Activated CD4-positive, alpha-beta T cell treated with anti-CD3 and anti-CD28 coated beads, Interleukin-2, amount 10 ng/mL, durations not matched to agents 7 days and 5 days (primary cell): ENCODE data around the gene SND1. TPM values are rescaled to one million over a fixed set of nuclear protein-coding genes. Genes with fewer than 3 reads are reported as not detected.

Experiments used
- CTCF ChIA-PET: fragments of 350-600 bp; sonication (Branson Sonifier 250); formaldehyde crosslinking; loops from one replicate; lab custom pipeline; 2021; ENCODE audit warnings: antibody characterized with exemption; lab: Charles Lee
- POLR2A ChIA-PET: fragments of 350-600 bp; sonication (Branson Sonifier 250); formaldehyde crosslinking; loops from one replicate; lab custom pipeline; 2021; ENCODE audit warnings: antibody characterized with exemption; lab: Charles Lee
- DNase-seq: peaks from one replicate; pipeline ENCODE4 v3.0.0-alpha.2; 2020
- H3K27ac Mint-ChIP-seq: one replicate; pipeline ENCODE4 v1.8.0; 2021; ENCODE audit warnings: mild to moderate bottlenecking, moderate library complexity, mixed read lengths
- H3K27me3 Mint-ChIP-seq: one replicate; pipeline ENCODE4 v1.8.0; 2021; ENCODE audit warnings: mixed read lengths
- H3K36me3 Mint-ChIP-seq: one replicate; pipeline ENCODE4 v1.8.0; 2021; ENCODE audit warnings: low read depth, mixed read lengths
- H3K4me1 Mint-ChIP-seq: one replicate; pipeline ENCODE4 v1.8.0; 2021; ENCODE audit warnings: mixed read lengths
- H3K4me3 Mint-ChIP-seq: one replicate; pipeline ENCODE4 v1.8.0; 2021; ENCODE audit warnings: mild to moderate bottlenecking, moderate library complexity, mixed read lengths
- H3K9me3 Mint-ChIP-seq: one replicate; pipeline ENCODE4 v1.8.0; 2021; ENCODE audit warnings: mixed read lengths
- total RNA-seq, 2 experiments: library from RNA; stranded (reverse); gene quantifications; one replicate each; pipeline ENCODE4 v1.2.3, GENCODE V29; 2021

Gene SND1
- total RNA-seq, 2 experiments from 2014 or later = 141 to 163 TPM

DNA sequence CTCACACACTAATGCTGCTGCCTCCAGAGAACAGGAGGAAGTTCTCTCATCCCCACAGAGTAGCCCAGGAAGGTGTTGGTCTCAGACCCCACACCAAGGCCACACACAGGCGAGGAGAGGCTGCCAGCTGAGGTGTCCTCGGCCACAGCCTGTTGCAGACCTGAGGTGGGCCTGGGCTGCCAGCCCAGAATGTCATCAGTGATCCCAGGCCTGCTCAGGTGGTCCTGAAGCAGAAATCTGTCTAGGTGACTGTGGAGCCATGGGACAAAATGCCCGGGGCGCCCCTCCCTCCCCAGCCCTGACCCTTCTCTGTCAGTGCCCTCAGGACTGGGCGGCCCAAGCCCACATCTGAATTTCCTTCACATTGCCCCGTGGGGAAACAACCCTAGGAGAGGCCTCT is 422.7 kb downstream of the SND1 start:
- ChIA-PET POLR2A (no interaction called here), CTCF (no interaction called here)
- no peaks in the 10 kb centered on the region for H3K27me3 Mint-ChIP-seq
- H3K27ac Mint-ChIP-seq = no peak overlapping the region
- H3K4me3 Mint-ChIP-seq = no peak overlapping the region
- DNase-seq = no peak
- H3K9me3 Mint-ChIP-seq = no peaks in the 10 kb centered on the region
- H3K36me3 Mint-ChIP-seq = peaks cover 3% of the 10 kb centered on the region
- peaks cover 15% of the 10 kb centered on the region for H3K4me1 Mint-ChIP-seq

DNA sequence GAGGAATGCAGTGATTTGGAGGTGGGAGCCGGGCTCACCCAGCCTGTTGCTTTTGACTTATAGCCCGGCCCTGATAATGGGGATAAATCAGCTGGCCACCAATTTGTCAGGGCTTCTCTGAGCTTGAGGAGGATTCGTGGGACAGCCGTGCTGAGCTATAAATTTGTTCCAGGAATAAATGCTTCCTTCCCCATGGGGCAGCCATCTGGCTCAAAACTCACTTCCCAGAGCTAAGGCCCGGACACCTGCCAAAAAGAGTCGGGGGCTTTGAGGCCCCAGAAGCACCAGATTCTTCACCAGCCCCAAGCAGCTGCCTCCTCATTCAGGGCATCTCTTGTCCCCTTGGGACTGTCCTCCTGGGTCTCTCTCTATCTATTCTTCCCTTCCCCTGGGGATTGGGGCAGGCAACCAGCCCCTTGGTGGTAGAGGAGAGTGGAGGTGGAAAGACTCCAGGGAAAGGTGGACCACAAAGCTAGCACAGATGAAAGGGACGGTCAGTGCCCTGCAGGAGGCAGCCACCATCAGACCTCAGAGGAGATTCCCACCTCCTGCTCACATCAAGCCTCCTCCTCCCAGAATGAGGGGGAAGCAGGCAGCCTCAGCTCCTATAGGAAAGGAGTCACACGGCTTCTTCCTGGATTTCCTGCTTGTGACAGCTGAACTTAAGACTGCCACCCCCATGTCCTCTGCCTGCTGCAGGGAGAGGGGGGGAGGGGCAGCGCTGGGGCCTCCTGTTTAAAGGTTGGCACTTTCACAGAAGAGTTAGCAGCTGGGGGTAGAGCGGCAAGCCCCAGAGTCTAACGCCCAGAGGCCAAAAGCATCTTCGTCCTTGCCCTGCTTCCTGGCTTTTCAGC is 423.5 kb downstream of the SND1 start:
- H3K27me3 Mint-ChIP-seq = no peaks in the 10 kb centered on the region
- CTCF ChIA-PET = no interaction called here
- no peak overlapping the region for H3K4me3 Mint-ChIP-seq

DNA sequence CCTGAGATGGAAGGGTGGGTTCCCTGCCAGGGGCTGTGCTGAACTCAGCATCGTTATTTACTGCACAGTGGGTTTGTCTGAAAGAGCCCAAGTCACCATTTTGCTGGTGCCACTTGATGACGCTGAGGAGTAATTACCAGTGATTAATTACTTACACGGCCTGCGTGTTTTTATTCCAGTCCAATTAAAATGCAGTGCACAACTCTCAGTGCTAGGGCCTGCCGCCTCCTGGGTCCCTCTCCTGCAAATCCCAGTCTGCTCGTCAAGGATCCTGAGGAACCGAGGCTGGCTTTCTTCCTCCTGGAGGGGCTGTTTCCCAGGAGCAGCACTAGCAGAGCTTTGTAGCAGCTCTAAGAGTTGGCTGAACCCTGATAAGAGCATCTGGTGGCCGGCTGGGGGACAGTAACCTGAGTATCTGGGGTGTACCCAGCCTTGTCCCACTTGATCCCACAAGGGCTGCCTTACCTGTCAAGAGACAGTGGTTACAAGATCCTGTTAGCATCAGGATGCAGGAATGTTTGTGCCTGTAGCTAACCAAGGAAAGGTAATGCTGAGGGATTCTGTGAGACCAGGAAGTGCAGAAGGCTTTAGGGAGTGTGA is 424.3 kb downstream of the SND1 start:
- DNase-seq = no peak
- no peak overlapping the region for H3K4me3 Mint-ChIP-seq
- ChIA-PET CTCF (no interaction called here), POLR2A (no interaction called here)
- no peaks in the 10 kb centered on the region for H3K9me3 Mint-ChIP-seq
- H3K4me1 Mint-ChIP-seq = peaks cover 4% of the 10 kb centered on the region
- H3K27ac Mint-ChIP-seq = peak overlapping the region; percentile 1
- H3K27me3 Mint-ChIP-seq = no peaks in the 10 kb centered on the region
- peaks cover 2% of the 10 kb centered on the region for H3K36me3 Mint-ChIP-seq

More for the DNA sequence above, 423.5 kb downstream of the SND1 start:
- Mint-ChIP-seq H3K4me1 (peaks cover 11% of the 10 kb centered on the region), H3K9me3 (no peaks in the 10 kb centered on the region), H3K27ac (no peak overlapping the region), H3K36me3 (peaks cover 3% of the 10 kb centered on the region)
- POLR2A ChIA-PET = no interaction called here
- no peak for DNase-seq

DNA sequence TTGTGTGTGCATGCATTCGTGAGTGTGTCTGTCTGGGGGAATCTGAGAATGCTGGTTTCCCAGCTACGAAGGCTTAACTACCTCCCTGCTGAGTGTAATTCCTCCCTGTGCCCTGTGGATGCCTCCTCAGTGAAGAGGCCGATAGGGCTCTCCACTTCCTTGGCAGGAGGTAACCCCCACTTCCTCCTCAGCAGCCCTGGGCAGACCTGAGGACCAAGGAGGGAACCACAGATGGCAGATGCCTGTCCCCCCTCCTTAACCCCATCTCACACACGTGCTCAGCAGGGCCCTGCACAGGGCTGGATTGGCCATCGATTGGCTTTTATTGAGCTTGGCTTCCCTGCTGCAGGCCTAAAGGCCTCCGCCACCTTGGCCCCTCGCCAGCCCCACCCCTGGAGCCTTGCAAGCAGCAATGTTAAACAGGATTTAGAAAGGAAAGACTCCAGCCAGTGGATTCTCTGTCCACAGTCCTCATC is 424.8 kb downstream of the SND1 start:
- no peaks in the 10 kb centered on the region for H3K4me1 Mint-ChIP-seq
- H3K4me3 Mint-ChIP-seq = no peak overlapping the region
- H3K9me3 Mint-ChIP-seq = no peaks in the 10 kb centered on the region
- no peak for DNase-seq
- peak overlapping the region; percentile 1 for H3K27ac Mint-ChIP-seq
- ChIA-PET POLR2A (no interaction called here), CTCF (interaction anchor here (1.3 kb wide), 1 partner anchor 16 kb away, joined by 3 read pairs; no protein-coding TSS in a partner anchor)
- H3K27me3 Mint-ChIP-seq = no peaks in the 10 kb centered on the region
- no peaks in the 10 kb centered on the region for H3K36me3 Mint-ChIP-seq

DNA sequence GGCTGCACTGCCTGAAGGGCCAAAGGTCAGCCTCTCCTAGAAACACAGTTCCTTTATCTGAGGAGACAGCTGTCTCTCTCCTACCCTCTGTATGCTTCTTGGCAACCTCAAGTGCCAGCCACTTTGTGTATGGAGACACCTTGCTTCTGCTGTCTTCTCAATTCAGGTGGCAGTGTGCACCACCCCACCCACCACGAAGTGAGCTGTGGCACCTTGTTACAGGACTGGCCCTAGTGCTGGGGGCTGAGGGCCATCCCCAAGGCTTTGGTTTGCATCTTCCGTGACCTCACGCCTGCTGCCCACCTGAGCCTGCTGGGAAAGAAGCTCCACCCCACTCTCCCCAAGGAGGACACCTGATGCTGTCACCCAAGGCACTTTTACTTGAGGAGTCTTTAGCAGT is 426.3 kb downstream of the SND1 start:
- DNase-seq = no peak
- H3K27ac Mint-ChIP-seq = peak overlapping the region; percentile 50
- ChIA-PET CTCF (interaction anchor here (1.3 kb wide), 1 partner anchor 14 kb away, joined by 3 read pairs; no protein-coding TSS in a partner anchor), POLR2A (no interaction called here)
- H3K4me1 Mint-ChIP-seq = no peaks in the 10 kb centered on the region
- no peaks in the 10 kb centered on the region for H3K9me3 Mint-ChIP-seq
- H3K36me3 Mint-ChIP-seq = no peaks in the 10 kb centered on the region
- H3K4me3 Mint-ChIP-seq = no peak overlapping the region
- H3K27me3 Mint-ChIP-seq = no peaks in the 10 kb centered on the region

DNA sequence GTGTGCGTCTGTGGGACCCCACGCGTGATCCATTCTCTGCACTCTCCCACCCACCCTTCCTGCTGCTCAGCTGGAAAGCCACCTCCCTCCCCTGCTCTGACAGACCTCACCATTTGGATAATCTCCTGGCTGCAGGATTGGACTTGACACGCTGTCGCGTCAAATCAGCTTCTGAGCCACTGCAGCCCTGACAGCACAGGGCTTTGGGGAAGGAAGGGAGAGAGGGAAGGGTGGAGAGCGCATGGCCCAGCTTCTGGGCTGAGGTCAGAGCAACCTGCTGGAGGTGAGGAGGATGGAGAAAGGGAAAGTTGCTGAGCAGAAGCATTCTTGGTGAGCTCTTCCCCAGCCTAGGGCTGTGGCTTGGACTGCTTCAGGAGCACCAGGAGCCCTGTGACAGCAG is 428.2 kb downstream of the SND1 start:
- Mint-ChIP-seq H3K27me3 (no peaks in the 10 kb centered on the region), H3K36me3 (no peaks in the 10 kb centered on the region), H3K27ac (no peak overlapping the region), H3K4me3 (no peak overlapping the region), H3K4me1 (no peaks in the 10 kb centered on the region), H3K9me3 (no peaks in the 10 kb centered on the region)
- ChIA-PET POLR2A (no interaction called here), CTCF (no interaction called here)
- DNase-seq = no peak

DNA sequence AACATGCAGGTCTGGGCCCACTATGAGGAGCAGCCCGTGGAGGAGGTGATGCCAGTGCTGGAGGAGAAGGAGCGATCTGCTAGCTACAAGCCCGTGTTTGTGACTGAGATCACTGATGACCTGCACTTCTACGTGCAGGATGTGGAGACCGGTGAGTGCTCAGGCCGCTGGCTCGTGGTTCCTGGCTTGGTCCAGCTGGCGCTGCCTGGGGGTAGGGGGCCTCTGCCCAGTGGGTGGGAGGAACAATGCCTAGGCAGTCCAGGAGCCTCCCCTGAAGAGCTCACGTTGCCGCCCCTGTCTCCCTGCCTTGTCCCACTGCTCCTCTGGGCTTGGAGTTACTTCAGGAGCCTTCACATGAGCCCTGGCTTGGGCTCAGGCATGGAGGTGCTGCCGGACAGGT is 429.4 kb downstream of the SND1 start:
- no peaks in the 10 kb centered on the region for H3K9me3 Mint-ChIP-seq
- H3K27me3 Mint-ChIP-seq = no peaks in the 10 kb centered on the region
- H3K27ac Mint-ChIP-seq = no peak overlapping the region
- no peaks in the 10 kb centered on the region for H3K4me1 Mint-ChIP-seq
- no peaks in the 10 kb centered on the region for H3K36me3 Mint-ChIP-seq
- POLR2A ChIA-PET = no interaction called here
- no peak for DNase-seq
- CTCF ChIA-PET = interaction anchor here (1.1 kb wide), 1 partner anchor 18 kb away, joined by 3 read pairs; no protein-coding TSS in a partner anchor
- H3K4me3 Mint-ChIP-seq = no peak overlapping the region

DNA sequence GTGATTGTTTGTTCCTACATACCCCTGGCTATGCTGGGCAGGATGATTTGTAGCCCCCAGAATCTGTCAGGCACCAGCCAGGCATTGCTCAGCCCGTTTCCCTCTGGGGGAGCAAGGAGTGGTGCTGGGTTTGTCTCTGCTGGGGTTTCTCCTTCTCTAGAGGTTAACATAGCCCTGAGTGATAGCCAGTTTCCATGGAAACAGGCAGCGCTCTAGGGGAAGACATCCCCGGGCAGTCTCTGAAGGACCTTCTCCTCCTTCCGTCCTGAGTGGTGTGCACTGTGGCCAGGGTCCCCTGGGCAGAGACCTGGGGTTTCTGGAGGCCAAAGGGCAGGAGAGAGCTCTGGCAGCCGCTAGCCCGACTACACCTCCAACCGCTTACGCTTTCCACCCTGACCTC is 429.8 kb downstream of the SND1 start:
- H3K27me3 Mint-ChIP-seq = no peaks in the 10 kb centered on the region
- no peak for DNase-seq
- no peaks in the 10 kb centered on the region for H3K9me3 Mint-ChIP-seq
- no peak overlapping the region for H3K27ac Mint-ChIP-seq
- ChIA-PET POLR2A (no interaction called here), CTCF (interaction anchor here (1.1 kb wide), 1 partner anchor 17 kb away, joined by 3 read pairs; no protein-coding TSS in a partner anchor)
- H3K4me1 Mint-ChIP-seq = no peaks in the 10 kb centered on the region
- H3K36me3 Mint-ChIP-seq = no peaks in the 10 kb centered on the region
- no peak overlapping the region for H3K4me3 Mint-ChIP-seq

DNA sequence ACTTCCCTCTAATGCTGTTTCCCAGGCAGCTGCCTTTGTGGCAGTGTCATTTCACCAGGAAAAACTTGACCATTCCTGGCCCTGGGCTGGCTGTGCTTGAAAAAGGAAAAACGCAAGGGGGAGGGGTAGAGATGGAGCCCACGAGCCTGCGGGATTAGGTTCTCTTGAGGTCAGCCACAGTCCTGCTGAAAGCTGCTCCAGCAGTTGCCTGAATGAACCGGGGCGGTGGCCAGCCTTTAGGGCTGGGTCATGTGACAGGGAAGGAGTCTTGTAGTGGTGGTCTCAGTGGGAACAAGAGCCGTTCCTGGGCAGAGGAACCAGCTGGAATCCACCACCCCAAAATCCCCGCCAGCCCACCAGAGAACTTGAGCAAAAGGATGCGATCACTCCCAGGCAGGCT is 430.4 kb downstream of the SND1 start:
- Mint-ChIP-seq H3K36me3 (no peaks in the 10 kb centered on the region), H3K27me3 (no peaks in the 10 kb centered on the region), H3K4me3 (no peak overlapping the region), H3K27ac (no peak overlapping the region), H3K4me1 (no peaks in the 10 kb centered on the region), H3K9me3 (no peaks in the 10 kb centered on the region)
- no peak for DNase-seq
- POLR2A ChIA-PET = no interaction called here
- CTCF ChIA-PET = interaction anchor here (1.1 to 1.6 kb wide), 2 partner anchors 17 to 32 kb away, joined by 3 read pairs; no protein-coding TSS in a partner anchor

DNA sequence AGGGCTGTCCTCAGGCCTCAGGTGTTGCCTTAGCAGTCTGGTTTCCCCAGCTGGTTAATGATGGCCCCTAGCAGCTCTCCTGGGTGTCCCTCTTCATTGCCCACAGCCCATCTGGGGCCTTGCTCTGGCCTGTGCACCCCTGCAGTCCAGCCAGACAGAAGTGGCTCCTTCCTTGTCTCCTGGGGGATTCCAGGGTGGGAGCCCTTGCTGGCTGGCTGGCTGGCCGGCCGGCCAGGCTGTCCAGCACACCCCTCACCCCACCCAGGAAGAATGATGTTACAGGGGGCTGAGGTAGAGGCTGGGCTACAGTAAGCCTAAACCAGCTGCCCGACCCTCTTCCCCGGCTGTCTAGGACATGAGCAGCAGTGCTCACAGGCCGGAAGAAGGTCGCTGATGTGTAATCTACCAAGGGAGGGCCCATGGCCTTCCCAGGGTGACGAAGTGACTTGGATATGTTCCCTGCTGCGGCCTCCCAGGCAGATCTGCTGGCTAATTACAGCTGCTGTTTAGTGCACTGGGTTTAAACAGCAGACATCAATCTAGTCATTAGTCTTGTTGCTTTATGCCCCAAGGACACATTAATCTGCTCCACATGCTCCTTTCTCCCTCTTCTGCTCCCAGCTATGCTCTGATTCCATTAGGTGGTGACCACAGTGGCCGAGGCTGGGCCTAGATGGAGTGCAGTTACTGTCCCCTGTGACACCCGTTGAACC is 433.1 kb downstream of the SND1 start:
- ChIA-PET POLR2A (no interaction called here), CTCF (no interaction called here)
- Mint-ChIP-seq H3K4me1 (peaks cover 2% of the 10 kb centered on the region), H3K36me3 (no peaks in the 10 kb centered on the region), H3K27me3 (no peaks in the 10 kb centered on the region), H3K27ac (no peak overlapping the region), H3K4me3 (no peak overlapping the region), H3K9me3 (no peaks in the 10 kb centered on the region)
- DNase-seq = no peak

DNA sequence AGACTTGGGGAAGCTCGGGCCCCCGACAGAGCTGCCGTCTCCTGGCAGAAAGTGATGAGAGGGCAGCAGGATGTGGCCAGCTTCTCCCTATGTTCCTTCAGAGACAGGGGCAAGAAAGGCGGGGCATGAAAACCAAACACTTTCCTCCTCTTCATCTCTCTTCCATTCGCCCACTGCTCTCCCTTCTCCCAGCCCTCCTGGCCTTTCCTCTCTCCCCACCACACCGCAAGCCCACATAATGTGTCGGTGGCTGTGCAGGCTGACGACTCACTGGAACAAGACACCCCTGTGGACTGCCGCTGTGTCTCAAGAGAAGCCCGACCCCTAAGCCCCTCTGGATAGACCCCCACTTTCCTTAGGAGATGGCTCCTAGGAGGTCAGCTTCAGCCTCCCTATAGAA is 438.5 kb downstream of the SND1 start:
- ChIA-PET CTCF (interaction anchor here (1.8 to 2.3 kb wide), 2 partner anchors 13 to 45 kb away, joined by 5 read pairs; no protein-coding TSS in a partner anchor), POLR2A (no interaction called here)
- no peak overlapping the region for H3K27ac Mint-ChIP-seq
- no peak overlapping the region for H3K4me3 Mint-ChIP-seq
- peaks cover 5% of the 10 kb centered on the region for H3K36me3 Mint-ChIP-seq
- no peak for DNase-seq
- no peaks in the 10 kb centered on the region for H3K27me3 Mint-ChIP-seq
- H3K4me1 Mint-ChIP-seq = peaks cover 2% of the 10 kb centered on the region
- H3K9me3 Mint-ChIP-seq = no peaks in the 10 kb centered on the region

DNA sequence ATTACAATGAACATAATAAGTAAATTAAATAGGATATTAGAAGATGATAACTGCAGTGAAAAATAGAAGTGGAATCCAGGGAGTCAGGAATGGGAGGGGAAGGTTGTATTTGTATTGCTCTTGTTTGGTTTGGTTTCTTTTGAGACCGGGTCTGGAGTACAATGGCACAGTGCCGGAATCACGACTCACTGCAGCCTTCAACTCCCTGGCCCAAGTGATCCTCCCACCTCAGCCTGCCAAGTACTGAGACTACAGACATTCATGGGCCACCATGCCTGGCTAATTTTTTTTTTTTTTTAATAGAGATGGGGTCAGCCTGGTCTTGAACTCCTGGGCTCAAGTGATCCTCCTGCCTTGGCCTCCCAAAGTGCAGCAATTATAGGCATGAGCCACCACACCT is 439.1 kb downstream of the SND1 start:
- H3K4me3 Mint-ChIP-seq = no peak overlapping the region
- no peaks in the 10 kb centered on the region for H3K9me3 Mint-ChIP-seq
- H3K36me3 Mint-ChIP-seq = peaks cover 11% of the 10 kb centered on the region
- ChIA-PET POLR2A (no interaction called here), CTCF (interaction anchor here (2.3 kb wide), 1 partner anchor 45 kb away, joined by 5 read pairs; no protein-coding TSS in a partner anchor)
- no peaks in the 10 kb centered on the region for H3K27me3 Mint-ChIP-seq
- DNase-seq = no peak
- H3K27ac Mint-ChIP-seq = no peak overlapping the region
- peaks cover 2% of the 10 kb centered on the region for H3K4me1 Mint-ChIP-seq
